HPDE6-E6E7 (cell line): ENCODE data around the gene RFC3.
A peak's percentile ranks its signal among the peaks of the same experiment; 100 is the strongest.
"Not testable (repeated sequence)": the region's sequence is repeated elsewhere in the genome, so short reads cannot be mapped to it uniquely, and the experiment has no call there.

Experiments used
- DNase-seq: peaks from one replicate; pipeline ENCODE4 v3.0.0; 2011; ENCODE audit warnings: missing footprints; ENCODE audit errors: extremely low spot score

RFC3 gene

GRCh38 chr13:33812829-33813228, 5.1 kb upstream of the RFC3 start:
- not testable (repeated sequence) for DNase-seq

DNA sequence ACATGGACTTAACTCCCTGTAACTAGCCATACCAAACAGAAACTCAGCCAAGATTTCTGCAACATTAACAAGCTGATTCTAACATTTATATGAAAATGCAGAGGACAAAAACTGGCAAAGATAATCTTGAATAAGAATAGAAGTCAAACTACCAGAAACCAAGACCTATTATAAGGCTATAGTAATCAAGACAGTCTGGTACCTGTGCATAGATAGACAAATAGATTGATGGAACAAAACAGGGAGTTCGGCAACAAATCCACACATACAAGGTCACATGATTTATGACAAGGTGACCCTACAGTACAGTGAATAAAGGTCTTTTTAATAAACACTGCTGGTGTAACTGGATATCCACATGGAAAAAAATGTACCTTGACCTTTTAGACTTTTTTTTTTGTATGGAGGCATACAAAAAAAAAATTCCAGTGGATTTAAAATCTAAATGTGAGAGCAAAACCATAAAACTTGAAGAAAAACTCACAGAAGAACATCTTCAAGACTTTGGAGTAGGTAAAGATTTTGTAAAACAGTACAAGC, 2.9 kb upstream of the RFC3 start:
- no peak for DNase-seq

DNA sequence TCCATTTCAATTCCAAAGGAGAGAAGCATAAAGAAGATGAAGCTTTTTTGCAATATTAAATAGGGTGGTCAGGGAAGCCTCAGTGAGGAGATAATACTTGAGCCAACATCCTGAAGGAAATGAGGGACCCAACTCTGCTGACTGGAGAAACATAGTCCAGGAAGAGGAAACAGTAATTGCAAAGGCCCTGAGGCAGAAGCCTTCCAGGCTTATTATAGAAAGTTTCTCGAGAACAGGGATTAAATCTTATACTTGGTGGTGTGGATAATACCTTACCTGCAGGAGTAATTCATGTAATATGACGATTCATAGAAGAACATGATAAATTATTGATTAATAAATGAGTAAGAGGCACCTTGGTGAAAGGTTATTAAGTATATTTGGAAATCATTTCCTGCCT, 1.0 kb upstream of the RFC3 start:
- DNase-seq, result no peak

- no peak for DNase-seq
These were observed 442 bp upstream of the RFC3 start for GRCh38 chr13:33817513-33817900.

- no peak for DNase-seq
These were observed 7.1 kb downstream of the RFC3 start for GRCh38 chr13:33825083-33825482.

GRCh38 chr13:33827139-33827538, 9.2 kb downstream of the RFC3 start:
- no peak for DNase-seq

DNA sequence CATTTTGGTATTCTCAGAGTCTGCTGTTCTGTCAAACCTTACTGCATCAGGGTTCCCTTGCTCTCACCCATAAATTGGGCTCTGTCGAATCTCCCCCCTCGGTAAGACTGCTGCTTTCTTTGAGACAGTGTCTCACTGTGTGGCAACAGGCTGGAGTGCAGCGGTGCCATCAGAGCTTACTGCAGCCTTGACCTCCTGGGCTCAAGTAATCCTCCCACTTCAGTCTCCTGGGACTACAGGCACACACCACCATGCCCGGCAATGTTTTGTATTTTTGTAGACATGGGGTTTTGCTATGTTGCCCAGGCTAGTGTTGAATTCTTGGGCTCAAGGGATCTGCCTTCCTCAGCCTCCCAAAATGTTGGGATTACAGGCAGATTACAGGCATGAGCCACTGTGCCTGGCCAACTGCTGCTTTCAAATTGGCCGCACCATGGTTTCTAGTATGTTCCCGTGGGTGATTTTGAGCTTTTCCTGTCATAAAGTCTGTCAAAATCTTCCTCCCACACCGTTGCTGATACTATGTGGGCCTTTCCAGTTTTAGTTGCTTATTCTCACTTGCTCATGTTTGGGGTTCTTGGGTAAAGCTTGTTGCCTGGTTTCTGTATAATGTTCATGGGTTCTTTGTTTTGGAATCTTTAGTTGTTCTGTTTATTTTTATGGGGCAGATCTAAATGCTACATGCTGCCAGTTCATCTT, 10.6 kb downstream of the RFC3 start:
- DNase-seq, result no peak

DNA sequence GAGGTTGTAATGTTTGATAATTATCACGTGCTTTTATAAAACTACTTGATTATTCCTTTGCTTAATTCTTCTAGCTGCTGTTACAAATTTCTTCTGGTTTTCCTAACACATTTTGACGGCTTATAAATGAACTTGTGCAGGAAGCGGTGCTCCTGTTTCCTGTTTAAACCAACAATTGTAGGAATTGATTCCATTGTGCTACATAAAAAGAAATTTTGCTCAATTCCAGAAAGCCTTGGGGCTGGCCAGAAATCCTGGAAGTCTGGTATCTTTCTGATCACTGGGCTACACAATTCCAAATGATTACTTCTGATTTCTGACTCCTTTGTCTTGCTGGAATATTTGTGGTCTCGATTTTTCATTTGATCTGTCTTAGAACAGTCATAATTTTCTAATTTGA, 14.9 kb downstream of the RFC3 start:
- no peak for DNase-seq

DNA sequence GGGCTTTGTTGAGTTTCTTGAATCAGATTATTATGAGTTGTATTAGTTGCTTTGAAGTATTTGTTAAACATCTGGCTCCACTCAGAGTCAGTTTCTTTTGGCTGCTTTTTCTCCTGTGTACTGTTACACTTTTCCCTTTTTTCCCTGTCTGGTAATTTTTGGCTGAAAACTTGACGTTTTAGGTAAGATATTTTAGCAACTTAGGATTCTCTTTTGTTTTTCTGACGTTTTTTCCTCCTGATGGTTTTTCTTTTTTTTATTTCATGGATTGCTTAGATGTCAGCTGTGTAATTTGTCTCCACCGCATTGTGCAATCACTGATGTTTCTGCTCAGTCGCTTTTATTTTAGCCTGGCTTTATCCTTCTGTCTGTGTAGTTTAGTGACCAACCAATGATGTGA, 20.7 kb downstream of the RFC3 start:
- no peak for DNase-seq

GRCh38 chr13:33840402-33840801, 22.5 kb downstream of the RFC3 start:
- DNase-seq, result no peak

GRCh38 chr13:33842207-33842606, 24.3 kb downstream of the RFC3 start:
- no peak for DNase-seq

DNA sequence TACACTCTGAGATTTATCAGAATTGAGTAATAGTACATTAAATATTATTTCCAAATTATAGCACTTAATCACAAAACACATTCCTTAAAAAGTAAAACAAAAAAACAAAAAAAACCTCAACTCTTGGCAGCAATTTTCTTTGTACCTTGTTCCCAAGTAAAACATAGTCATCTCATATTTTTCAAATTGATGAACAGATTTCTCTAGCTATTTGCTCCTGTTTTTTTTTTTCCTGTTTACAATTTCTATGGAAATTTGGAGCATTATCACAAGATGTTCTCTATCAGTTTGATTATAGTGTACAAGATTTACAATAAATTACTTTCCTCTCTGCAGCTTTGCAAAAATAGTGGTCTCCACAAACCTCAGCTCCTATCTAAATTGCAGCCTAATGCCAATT, 25.0 kb downstream of the RFC3 start:
- DNase-seq, result no peak

DNA sequence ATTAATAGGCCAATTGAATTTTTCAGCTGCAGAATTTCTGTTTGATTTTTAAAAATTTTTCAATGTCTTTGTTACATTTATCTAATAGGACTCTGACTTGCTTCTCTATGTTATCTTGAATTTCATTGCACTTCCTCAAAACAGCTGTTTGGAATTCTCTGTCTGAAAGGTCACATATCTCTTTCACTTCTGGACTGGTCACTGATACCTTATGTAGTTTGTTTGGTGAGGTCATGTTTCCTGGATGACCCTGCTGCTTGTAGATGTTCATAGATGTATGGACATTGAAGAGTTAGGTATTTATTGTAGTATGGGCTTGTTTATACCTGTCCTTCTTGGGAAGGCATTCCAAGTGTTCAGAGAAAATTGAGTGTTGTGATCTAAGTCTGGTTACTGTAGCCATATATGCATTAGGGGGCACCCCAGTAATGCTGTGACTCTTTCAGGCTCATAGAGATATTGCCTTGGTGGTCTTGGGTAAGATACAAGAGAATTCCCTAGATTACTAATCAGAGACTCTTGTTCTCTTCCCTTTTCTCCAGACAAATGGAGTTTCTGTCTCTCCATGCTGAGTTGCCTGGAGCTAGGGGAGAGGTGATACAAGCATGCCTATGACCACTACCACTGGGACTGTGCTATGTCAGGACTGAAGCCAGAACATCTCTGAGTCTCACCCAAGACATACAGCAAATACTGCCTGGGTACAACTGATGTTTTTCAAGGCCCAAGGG, 27.8 kb downstream of the RFC3 start:
- DNase-seq, result no peak

DNA sequence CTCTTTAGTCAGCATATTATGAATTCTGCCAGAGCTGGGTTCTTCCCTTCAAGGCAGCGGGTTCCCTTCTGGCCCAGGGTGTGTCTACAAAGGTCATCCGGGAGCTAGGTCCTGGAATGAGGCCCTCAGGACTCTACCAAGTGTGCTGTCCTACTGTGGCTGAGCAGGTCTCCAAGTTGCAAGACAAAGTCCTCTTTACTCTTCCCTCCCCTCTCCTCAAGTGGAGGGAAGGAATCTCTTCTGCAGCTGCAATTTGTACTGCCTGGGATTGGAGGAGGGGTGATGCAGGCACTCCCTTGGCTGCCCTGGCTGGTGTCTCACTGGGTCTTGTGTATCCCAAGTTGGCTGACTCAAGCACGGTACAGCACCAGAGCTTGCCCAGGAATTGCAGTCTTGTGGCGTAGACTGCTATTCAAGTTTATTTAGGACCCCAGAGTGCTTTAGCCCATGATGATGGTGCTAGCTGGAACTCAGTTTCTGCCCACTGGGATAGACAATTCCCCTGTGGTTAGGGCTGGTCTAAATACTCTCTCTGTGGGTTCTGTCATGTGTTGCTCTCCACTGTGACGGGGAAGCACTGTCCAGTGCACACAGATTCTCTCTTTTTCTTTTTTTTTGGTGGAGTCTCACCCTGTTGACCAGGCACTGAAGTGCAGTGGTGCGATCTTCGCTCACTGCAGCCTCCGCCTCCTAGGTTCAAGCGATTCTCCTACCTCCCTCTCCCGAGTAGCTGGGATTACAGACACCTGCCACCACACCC, 28.5 kb downstream of the RFC3 start:
- DNase-seq, result no peak

GRCh38 chr13:33849211-33849610, 31.3 kb downstream of the RFC3 start:
- no peak for DNase-seq

GRCh38 chr13:33855371-33855895, 37.5 kb downstream of the RFC3 start:
- DNase-seq, result no peak

DNA sequence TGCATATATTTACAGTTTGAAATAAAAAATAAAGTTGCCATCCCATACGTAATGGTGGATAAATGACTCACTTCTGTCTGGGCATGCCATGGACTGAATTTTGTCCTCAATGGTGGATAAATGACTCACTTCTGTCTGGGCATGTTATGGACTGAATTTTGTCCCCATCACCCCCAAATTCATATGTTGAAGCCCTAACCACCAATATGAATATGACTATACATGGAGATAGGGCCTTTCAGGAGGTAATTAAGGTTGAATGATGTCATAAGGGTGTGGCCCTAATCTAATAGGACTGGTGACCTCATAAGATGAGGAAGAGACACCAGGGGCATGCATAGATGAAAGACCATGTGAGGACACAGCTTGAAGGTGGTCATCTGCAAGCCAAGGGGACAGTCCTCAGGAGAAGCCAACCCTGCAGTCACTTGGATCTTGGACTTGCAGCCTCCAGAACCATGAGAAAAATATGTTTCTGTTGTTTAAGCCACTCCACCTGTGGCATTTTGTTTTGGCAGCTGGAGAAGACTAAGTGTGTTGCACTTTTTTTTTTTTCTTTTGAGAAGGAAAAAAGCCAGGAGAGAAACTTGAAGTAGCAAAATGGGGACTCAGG, 41.8 kb downstream of the RFC3 start:
- peak; percentile 1 for DNase-seq

- no peak for DNase-seq
These were observed 42.6 kb downstream of the RFC3 start for GRCh38 chr13:33860526-33860925.

GRCh38 chr13:33862016-33862415, 44.1 kb downstream of the RFC3 start:
- DNase-seq, result no peak

GRCh38 chr13:33863188-33863789, 45.3 kb downstream of the RFC3 start:
- DNase-seq, result no peak

GRCh38 chr13:33865945-33866344, 48.0 kb downstream of the RFC3 start:
- no peak for DNase-seq
